MM.1S (cell line): ENCODE measurements around the gene FUZ.

Experiments used
- CTCF ChIP-seq: fragments of 300-600 bp; sonication (generic); IDR thresholded peaks from 2 replicates; pipeline ENCODE4 v1.5.1; 2016; ENCODE audit warnings: antibody characterized with exemption, low read length, mixed read lengths
- EZH2 ChIP-seq: fragments of 300-600 bp; sonication (generic); optimal IDR thresholded peaks from 2 replicates; pipeline ENCODE3; 2017; ENCODE audit warnings: low read depth, mild to moderate bottlenecking, antibody characterized with exemption, low read length, mixed read lengths
- EZH2phosphoT487 ChIP-seq: fragments of 300-600 bp; sonication (generic); IDR thresholded peaks from 2 replicates; pipeline ENCODE4 v1.6.1; 2018; ENCODE audit warnings: antibody characterized with exemption, low read length

- no peak for TF ChIP-seq CTCF
- TF ChIP-seq EZH2 = no peak
- TF ChIP-seq EZH2phosphoT487 = no peak
Observed at GRCh38 chr19:49851456-49852259, 38.6 kb upstream of the FUZ start.
